Measurements from ENCODE around the gene PRKCE. TPM values are rescaled to one million over a fixed set of nuclear protein-coding genes. Genes with fewer than 3 reads are reported as not detected.

Gene PRKCE
- total RNA-seq, 1 experiment from 2014 or later = 14.8 TPM

- ATAC-seq (no peak), DNase-seq (ENCODE audit: low read depth, low spot score) (no peak)
- Histone ChIP-seq H3K79me2 (ENCODE audit: insufficient read depth, low read length) (0 out of 2 replicates have a peak, but pooled peaks cover 5% of the 10 kb centered on the region), H3K4me1 (ENCODE audit: control insufficient read depth in 1 of 2, insufficient read depth in 2 of 2, low read length in 2 of 2) (peaks cover 0 to 3% of the 10 kb centered on the region in 2 experiments; a peak in 1 of 4 replicates), H3K4me3 (replicated peaks in 1 of 2; ENCODE audit: low read depth in 1 of 2, low read length in 2 of 2) (no peak overlapping the region), H2AFZ (ENCODE audit: low read depth, low read length, poor library complexity, severe bottlenecking) (no peak overlapping the region), H3K4me2 (ENCODE audit: low read length) (no peak overlapping the region), H3K9me2 (ENCODE audit: insufficient read depth) (no peaks in the 10 kb centered on the region), H3K36me3 (ENCODE audit: control insufficient read depth in 1 of 2, insufficient read depth in 2 of 2, low read length in 2 of 2) (no peaks in the 10 kb centered on the region), H4K20me1 (ENCODE audit: insufficient read depth) (no peaks in the 10 kb centered on the region), H3K27ac (ENCODE audit: low read depth, low read length) (no peak overlapping the region), H3K9ac (ENCODE audit: low read length) (no peak overlapping the region), H3K27me3 (ENCODE audit: insufficient read depth, low read length) (no peaks in the 10 kb centered on the region), H3K9me3 (ENCODE audit: control insufficient read depth in 1 of 2, insufficient read depth in 1 of 2, low read depth in 1 of 2, low read length in 2 of 2) (no peaks in the 10 kb centered on the region)
- intact Hi-C loops (cut with micrococcal nuclease) = no loop called here
- ChIA-PET CTCF (interaction anchor here (1.2 kb wide), 1 partner anchor 10 kb away, joined by 5 read pairs; no protein-coding TSS in a partner anchor), POLR2A (no interaction called here), RAD21 (ENCODE audit: low non-redundant PET in 1 of 2, low total read pairs in 2 of 2, uncharacterized antibody in 2 of 2, unreplicated experiment in 2 of 2) (no interaction called here)
- TF ChIP-seq ELF1 (IDR thresholded peaks at IDR 0.05; ENCODE audit: borderline replicate concordance, low read depth) = no peak
- TF ChIP-seq EZH2 (IDR thresholded peaks at IDR 0.05) = no peak
- BruUV-seq (replicated peaks) = no TSS peak
These were observed 117.6 kb downstream of the PRKCE start for GRCh38 chr2:45769056-45769455.

GRCh38 chr2:45769854-45770576 is 118.5 kb downstream of the PRKCE start:
- Histone ChIP-seq H4K20me1 (ENCODE audit: insufficient read depth) (no peaks in the 10 kb centered on the region), H3K4me3 (replicated peaks in 1 of 2; ENCODE audit: low read depth in 1 of 2, low read length in 2 of 2) (no peak overlapping the region), H3K27ac (ENCODE audit: low read depth, low read length) (no peak overlapping the region), H3K4me1 (ENCODE audit: control insufficient read depth in 1 of 2, insufficient read depth in 2 of 2, low read length in 2 of 2) (peaks cover 0 to 3% of the 10 kb centered on the region in 2 experiments; a peak in 1 of 4 replicates), H3K4me2 (ENCODE audit: low read length) (no peak overlapping the region), H2AFZ (ENCODE audit: low read depth, low read length, poor library complexity, severe bottlenecking) (no peak overlapping the region), H3K36me3 (ENCODE audit: control insufficient read depth in 1 of 2, insufficient read depth in 2 of 2, low read length in 2 of 2) (no peaks in the 10 kb centered on the region), H3K9ac (ENCODE audit: low read length) (no peak overlapping the region), H3K9me2 (ENCODE audit: insufficient read depth) (no peaks in the 10 kb centered on the region), H3K9me3 (ENCODE audit: control insufficient read depth in 1 of 2, insufficient read depth in 1 of 2, low read depth in 1 of 2, low read length in 2 of 2) (no peaks in the 10 kb centered on the region), H3K79me2 (ENCODE audit: insufficient read depth, low read length) (0 out of 2 replicates have a peak, but pooled peaks cover 3% of the 10 kb centered on the region), H3K27me3 (ENCODE audit: insufficient read depth, low read length) (no peaks in the 10 kb centered on the region)
- DNase-seq (ENCODE audit: low read depth, low spot score) = no peak
- POLR2A ChIA-PET = no interaction called here
- intact Hi-C loops (cut with micrococcal nuclease) = no loop called here
- no TSS peak for BruUV-seq (replicated peaks)
- ATAC-seq = no peak
- CTCF ChIA-PET = no interaction called here
- RAD21 ChIA-PET (ENCODE audit: low non-redundant PET in 1 of 2, low total read pairs in 2 of 2, uncharacterized antibody in 2 of 2, unreplicated experiment in 2 of 2) = no interaction called here
- TF ChIP-seq CEBPB (IDR thresholded peaks at IDR 0.05; ENCODE audit: low read depth) (no peak), CBX3 (IDR thresholded peaks at IDR 0.05; ENCODE audit: low read depth) (no peak), EGR1 (IDR thresholded peaks at IDR 0.05; ENCODE audit: low read depth) (no peak), ATF3 (IDR thresholded peaks at IDR 0.05) (no peak), POLR2A (IDR thresholded peaks at IDR 0.05; ENCODE audit: borderline replicate concordance, extremely low read depth, insufficient read depth, insufficient read length) (no peak), ELF1 (IDR thresholded peaks at IDR 0.05; ENCODE audit: borderline replicate concordance, low read depth) (no peak), ZFX (IDR thresholded peaks at IDR 0.05) (no peak), POLR2AphosphoS5 (IDR thresholded peaks at IDR 0.05; ENCODE audit: low read depth, low read length) (no peak), FOSL1 (IDR thresholded peaks at IDR 0.05; ENCODE audit: low read depth) (no peak), RAD21 (IDR thresholded peaks at IDR 0.05; ENCODE audit: low read depth) (no peak), CTCF (IDR thresholded peaks at IDR 0.05 in 2 of 3, conservative IDR thresholded peaks at IDR 0.05 in 1 of 3; ENCODE audit: borderline replicate concordance in 1 of 3, insufficient read depth in 1 of 3, low read depth in 2 of 3, low read length in 2 of 3) (no peak), EZH2 (IDR thresholded peaks at IDR 0.05) (no peak), SIN3A (IDR thresholded peaks at IDR 0.05; ENCODE audit: low read depth) (no peak), TCF7L2 (IDR thresholded peaks at IDR 0.05; ENCODE audit: borderline replicate concordance, extremely low read depth, insufficient read depth, insufficient read length) (no peak), ZBTB33 (IDR thresholded peaks at IDR 0.05; ENCODE audit: extremely low read depth, insufficient replicate concordance, low read length) (no peak), MAX (IDR thresholded peaks at IDR 0.05) (no peak), EZH2phosphoT487 (IDR thresholded peaks at IDR 0.05; ENCODE audit: borderline replicate concordance) (no peak)
